HG02798 (cell line): ENCODE measurements around the gene SYNE1.

Experiments used
- ATAC-seq: cut with Tn5 transposase; IDR thresholded peaks from one replicate; pipeline ENCODE4 v1.9.1; 2021; ENCODE audit warnings: mild to moderate bottlenecking; ENCODE audit not compliant: unreplicated experiment, poor library complexity

The SYNE1 gene

DNA sequence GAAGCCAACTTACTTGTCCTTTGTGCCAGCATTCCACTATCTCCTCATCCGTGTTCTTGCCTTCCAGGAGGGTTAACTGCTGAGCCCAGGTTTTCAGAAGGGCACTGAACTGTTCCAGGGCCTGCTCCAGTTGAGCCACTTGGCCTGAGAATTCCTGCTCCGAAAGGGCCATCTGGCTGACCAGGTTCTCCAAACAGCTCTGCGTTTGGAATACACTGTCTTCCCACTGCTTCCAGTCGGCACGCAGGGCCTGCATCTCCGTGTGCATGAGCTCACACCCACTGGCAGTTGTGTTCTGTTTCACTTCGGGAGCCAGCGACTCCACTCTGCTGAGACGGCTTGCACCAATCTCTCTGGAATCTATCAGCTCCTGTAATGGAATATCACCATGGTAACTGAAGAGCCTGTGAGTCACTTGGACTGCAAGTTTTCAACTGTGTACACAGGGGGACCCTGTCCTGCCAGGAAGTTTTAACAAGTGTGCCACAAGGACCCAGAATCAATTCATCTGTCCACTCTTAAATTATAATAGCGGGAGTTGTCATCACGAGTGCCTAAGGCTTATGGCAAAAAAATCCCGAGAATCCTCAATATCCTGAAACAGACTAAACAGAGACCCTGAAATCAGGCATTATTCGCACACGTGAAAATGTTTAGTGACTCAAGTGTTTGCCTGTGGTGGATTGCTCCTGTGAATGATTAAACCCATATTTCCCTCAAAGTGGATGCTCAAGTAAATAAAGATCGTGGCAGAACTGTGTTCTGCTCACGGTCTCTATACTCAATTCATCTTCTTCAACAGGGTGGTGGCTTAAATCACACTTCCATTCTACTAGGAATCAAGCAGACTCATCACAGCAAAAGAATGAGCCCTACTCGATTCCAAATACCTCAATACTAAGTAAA, 255.9 kb downstream of the SYNE1 start:
- no peak for ATAC-seq

DNA sequence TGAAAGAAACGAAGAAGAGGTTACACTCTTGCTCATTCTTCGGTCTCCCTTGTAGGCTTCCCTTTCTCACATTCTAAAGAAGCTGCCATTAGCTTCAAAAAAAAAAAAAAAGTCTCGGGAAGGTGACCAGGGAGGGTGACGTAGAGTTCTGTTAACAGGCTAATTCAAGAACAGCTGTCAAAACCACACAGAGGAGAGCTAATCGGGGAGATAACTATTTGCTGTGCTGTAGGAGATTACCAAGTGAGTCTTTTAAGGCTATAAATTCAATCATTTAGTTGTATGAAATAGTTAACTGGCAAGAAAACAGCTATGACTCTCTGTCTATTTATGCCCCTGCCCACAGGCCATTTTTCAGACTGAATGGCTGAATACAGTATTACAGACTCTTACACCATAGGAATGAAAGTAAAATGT, 256.8 kb downstream of the SYNE1 start:
- peak; percentile 46 for ATAC-seq

DNA sequence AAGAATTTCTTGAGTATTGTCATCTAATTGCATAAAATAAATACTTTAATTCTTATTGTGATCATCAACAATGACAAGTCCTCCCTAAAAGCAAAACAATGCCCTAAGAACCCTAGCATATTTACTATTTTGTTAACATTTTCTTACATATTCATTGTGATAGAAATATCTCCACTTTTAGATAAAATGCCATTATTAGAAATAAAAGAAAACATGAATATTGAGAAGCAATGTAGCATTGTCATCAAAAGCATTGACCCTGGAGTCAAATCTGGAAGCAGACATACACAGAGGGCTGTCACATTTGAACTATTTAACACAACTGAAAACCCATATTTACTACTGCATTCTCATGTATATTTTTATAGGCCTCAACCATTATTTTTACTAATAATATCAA, 257.7 kb downstream of the SYNE1 start:
- ATAC-seq: no peak

DNA sequence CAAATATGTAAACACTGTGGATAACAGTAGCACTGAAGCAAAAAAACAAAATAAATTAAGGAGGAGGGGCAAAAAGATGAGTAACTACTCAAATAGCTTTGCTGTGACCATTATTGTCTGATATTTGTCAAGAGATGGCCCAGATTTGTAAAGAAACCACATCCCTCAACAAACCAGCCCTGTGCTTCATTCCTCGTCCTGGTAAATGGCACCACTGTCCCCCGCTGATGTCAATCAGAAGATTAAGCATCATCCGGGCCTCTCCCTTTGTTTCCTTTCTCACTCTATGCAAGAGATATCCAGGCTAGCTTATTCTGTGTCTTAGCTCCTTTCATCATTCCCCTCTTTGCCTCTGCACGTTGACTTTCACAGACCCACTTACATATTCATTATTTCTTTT, 259.0 kb downstream of the SYNE1 start:
- no peak for ATAC-seq

DNA sequence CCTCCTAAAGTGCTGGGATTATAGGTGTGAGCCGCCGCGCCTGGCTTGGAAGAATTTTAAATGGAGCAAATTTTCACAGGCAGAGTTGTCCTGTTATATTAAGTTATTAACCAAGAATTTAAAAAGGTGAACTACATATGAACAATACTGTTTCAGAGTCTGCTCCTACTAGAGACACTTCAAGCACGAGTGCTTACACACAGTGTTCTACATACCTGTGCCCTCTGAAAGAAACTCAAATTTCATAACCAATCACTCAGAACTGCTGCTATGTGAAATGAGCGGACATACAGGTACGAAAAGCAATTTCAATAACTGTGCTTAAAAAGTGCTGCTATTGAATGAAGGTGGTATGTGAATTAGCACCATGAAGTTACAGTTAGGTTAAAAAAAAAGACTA, 262.0 kb downstream of the SYNE1 start:
- no peak for ATAC-seq

DNA sequence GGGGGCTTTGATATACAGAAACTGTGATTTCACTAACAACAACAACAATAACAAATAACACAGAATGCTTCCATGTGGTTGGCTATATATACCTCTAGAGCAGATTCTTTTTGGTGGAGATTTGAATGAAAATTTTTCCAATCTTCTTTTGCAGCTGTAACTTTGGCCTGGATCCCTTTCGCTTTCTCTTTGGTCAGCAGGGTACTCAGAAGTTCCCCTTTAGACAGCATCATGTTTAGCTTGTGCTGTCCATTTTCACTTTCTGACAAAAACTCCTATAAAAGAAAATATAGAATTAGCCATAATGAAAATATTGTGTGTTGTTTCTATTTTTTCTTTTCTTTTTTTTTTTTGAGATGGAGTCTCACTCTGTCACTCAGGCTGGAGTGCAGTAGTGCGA, 264.2 kb downstream of the SYNE1 start:
- peak; percentile 53 for ATAC-seq

DNA sequence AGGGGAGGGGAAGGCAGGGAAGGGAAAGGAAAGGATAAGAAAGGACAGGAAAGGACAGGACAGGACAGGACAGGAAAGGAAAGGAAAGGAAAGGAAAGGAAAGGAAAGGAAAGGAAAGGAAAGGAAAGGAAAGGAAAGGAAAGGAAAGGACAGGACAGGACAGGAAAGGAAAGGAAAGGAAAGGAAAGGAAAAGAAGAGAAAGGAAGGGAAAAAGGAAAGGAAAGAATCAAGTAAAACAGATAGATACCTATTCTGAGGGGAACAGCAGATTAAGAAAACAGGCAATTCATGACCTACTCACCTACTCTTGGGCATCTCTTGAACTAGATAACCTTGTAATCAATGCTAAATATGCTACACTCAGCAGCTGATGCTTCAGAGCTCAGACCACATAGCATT, 265.4 kb downstream of the SYNE1 start:
- ATAC-seq: no peak

DNA sequence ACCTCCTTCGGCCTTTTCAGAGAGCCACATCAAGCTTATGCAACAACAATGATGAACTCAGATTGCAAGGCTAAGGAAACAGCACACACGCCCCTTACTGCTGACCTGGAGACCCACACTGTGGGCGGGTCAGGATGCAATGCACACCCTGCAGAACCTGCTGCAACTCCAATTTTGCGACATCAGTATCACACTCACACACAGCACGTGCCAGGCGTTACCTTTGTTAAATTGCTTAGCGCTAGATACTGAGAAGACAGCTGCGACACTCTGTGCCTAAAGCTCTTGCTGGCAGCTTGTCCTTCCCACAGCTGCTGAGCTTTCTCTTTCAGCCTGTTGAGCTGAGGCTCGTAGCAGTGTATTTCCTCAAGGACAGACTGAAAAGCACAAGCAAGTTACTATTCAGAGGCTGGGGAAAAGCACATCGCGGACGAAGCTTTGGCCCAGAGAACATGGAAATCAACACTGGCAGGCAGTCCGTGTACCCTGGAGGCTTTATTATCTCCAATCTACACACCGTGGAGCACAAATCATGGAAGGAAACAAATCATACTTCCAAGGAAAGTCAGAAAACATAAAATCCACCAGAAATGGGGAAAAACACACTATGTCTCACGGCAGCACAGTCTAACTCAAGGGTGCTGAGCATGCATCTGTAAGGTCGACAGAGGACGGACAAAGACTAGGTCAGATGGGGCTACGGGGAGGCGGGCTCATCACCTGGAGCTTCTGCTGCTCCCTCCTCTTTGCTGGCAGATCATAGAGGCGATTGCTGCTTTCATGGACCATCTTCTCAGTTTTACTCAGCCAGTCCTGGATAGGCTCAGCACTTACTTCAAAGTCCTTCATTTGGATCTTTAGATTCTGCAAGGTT, 268.2 kb downstream of the SYNE1 start:
- ATAC-seq: no peak

DNA sequence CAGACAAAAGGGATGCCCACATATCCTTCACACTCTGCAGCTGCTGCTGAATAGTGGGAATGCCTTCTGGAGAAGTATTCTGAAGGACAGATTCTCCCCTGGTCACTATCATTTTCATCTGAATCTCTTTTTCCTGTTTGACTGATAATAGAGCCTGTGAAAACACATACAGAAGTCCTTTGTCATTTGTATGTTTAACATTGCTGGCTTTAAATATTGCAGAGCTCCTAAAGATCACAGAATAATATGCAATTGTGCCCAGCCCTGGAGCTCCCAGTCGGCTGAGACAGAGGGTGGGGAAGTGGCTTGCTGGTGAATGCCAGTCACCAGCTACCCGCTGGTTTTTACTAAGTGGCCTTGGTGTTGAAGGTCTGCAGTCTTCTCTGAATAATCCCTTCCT, 272.3 kb downstream of the SYNE1 start:
- no peak for ATAC-seq

DNA sequence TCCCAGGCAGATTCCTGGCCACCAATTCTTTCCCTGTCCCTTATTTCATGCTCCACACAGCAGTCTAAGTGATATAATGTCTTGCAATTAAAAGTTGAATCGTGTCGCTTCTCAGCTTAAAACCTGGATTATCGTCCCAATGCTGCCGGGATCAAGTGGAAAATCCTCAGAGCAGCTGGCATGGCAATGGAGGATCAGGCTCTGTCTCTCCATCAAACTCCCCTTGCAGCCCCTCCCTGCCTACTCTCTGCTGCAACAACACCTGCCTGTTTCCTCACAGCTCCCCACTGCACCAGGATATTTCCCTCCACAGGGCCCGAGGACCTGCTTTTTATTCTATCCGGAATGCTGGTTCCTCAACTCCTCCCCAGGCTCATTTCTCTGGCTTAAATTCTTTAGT, 277.1 kb downstream of the SYNE1 start:
- ATAC-seq: no peak

DNA sequence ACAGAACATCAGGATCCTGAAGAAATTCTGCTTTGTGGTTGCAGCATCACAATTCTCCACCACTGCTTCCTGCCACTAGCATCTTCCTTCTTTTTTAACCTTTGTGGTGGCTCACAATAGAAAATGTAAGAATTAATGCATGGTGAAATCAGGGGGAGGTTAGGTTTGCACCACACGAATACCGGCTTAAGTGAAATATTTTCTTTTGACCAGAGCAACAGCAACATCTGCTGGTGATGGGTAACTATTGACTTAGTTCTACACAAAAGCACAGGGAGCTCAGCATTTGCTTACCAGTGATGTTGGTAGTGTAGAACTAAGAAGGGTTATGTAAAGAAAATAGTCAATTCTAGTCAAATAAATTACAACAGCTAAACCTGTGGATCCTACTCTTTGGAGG, 280.5 kb downstream of the SYNE1 start:
- peak; percentile 78 for ATAC-seq

DNA sequence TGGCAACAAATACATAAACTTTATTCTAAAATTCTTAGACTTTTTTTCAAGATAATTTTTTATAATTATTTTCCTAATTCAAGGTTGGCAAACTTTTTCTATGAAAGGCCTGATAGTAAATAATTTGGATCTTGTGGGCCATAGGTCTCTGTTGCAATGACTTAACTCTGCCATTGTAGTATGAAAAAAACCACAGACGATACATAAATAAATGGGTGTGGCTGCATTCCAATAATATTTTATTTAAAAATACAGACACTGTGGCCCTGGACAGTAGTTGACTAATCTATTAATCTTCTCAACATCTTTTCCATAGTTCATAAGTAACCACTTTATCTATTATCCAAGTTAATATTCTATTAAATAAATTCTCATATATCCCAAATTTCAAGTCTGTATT, 281.1 kb downstream of the SYNE1 start:
- ATAC-seq: no peak

DNA sequence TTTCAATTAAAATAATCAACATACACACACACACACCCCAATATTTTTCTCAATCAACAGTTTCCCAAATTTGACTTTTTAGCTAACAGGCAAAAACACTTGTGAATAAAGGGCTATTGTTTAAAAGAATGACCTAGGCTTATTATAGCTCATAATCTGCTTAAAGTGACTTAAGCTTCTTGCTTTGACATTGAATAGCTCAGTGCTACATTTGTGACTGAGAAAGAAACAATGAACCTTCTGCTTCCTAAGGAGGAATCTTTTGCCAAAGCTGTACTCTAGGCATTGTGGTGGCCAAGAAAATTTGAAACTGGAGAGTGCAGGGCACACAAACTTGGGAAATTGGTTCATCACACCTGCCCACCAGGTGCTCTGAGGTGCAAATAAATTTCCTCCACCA, 282.0 kb downstream of the SYNE1 start:
- no peak for ATAC-seq

DNA sequence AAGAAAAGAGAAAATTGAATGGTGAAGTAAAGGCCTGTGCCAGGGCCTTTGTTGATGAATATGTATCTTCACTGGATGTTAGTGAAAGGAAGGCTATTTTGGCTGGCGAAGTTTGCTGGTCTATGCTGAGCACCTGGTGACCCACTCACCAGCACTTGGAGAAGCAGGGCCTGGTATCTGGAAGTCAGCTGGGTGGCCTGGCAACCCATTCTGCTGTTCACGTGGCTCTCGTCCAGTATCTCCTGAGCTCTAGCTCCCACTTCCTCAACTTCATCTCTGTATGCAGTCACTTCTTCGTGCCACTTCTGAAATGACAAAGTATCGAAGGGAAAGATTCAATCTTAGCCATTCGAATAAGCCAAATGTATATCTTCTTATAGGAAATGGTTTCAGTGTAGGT, 283.7 kb downstream of the SYNE1 start:
- no peak for ATAC-seq

DNA sequence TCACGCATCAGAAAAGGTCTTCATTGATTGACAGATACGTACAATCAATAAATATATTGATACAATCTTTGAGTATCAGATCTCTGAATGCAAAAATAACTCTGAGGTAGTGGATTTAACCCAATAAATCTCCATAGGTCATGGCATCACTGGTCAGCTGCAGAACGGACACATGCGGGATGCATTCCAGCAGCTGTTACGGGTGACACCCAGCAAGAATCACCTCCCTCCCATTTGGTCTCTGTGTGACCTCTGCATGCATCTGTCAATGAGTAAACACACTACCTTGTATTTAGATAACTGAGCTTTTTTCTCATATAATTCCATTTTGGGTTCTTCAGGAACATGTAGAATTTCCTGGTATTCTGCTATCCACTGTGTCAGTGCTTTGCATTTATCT, 285.4 kb downstream of the SYNE1 start:
- ATAC-seq: no peak

DNA sequence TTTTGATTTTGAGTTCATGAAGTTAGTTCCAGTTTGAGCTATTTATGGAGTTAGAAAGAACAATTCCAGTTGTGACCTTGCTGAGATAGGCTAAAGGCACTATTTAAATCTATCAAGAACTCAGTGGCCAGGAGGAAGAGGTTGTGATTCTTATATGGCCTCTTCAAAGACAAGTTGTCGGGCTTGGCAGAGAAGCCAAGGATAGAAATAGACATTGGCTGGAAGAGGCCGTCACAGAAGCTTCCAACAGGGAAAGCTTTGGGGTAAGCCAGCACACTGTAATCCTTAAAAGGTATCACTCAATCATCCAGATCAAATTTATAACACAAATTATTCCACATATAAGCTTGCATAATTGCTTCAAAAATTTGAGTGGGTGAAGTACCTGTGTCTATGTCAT, 286.1 kb downstream of the SYNE1 start:
- ATAC-seq: no peak

DNA sequence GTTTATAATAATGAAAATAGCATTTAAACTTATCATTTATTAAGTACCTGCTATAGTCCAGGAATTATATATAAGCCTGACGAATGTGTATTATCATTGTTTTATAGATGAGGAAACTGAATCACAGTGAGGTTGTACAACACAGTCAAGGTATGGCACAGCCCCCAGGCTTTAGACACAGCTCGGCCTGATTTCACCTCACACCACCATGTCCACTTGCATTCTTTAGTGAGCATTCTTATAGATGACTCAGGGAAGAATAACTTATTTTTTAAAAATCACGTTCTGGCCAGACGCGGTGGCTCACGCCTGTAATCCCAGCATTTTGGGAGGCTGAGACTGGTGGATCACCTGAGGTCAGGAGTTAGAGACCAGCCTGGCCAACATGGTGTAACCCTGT, 289.0 kb downstream of the SYNE1 start:
- ATAC-seq: no peak

DNA sequence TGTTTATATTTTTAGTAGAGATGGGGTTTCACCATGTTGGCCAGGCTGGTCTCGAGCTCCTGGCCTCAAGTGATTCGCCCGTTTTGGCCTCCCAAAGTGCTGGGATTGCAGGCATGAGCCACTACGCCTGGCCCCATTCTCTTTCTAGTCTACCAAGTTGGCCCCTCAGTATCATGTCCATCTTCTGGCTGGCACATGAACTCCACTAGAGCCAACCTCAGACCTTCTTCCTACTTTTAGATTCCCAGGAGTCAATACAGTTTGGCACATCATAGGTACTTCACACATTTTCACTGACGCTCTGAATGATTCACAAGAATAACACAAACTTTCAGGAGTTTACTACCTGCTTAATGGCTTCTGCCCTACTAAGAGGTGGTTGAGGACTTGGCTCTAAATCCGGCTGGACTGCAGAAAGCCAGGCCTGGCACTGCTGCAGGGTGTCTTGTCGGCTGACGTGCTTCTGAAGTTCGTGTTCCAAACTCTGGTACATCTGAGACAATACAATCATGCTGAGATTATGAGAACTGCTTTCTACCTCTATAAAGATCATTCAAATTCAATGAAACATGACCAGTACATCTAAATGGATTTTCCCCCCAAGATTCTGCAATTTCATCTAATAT, 293.3 kb downstream of the SYNE1 start:
- no peak for ATAC-seq

DNA sequence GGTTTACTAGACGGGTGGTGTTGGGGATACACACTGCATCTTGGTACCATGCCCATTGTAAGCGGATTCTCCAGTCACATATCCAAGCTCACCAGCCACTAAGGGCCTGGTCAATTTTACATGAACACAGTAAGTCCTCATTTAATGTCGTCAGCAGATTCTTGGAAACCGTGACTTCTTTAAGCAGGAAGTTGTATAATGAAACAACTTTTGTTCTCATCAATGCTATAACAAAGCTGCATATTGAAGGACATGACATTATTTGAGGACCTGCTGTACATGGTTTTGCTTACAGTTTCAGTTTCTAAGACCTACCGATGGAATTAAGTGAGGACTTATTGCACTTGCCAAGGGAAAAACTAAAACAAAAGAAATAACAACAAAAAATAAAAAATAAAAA, 295.6 kb downstream of the SYNE1 start:
- no peak for ATAC-seq

DNA sequence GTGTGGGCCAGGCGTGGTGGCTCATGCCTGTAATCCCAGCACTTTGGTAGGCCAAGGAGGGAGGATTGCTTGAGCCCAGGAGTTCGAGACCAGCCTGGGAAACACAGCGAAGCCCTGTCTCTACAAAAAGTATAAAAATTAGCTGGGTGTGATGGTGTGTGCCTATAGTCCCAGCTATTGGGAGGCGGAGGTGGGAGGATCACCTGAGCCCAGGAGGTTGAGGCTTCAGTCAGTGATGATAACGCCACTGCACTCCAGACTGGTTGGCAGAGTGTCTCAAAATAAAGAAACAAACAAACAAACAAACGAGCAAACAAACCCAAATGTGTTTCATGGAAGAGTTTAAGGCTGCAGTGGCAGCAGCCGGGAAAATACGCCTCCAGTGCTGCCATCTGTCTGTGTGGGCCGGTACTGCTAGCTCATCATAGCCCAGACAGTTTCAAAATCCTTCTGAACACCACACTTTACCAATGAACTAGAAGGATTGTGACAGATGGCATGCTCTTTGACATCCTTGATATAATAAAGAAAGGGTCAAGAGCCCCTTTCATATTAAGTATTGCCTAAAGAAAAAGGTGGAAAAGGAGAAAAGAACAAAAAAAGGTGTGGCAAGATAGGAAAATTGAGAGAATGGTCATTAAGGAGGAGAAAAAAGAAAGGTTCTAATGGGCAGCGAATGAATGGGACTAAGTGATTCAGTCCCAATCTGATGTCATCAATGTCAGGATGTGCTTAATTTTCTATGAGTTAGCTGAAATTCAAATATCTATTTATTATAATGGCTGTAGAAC, 298.6 kb downstream of the SYNE1 start:
- ATAC-seq: peak; percentile 89
